Pancreas (tissue), 10 donors: Measurements from ENCODE around the gene NHLRC1. TPM values are rescaled to one million over a fixed set of nuclear protein-coding genes. Genes with fewer than 3 reads are reported as not detected.
A peak's percentile ranks its signal among the peaks of the same experiment; 100 is the strongest.

Experiments used
- ATAC-seq, 4 donors: fragments of 200-7000 bp; cut with Tn5 transposase; one replicate each; pipeline versions ENCODE4 v1.8.0 to v1.9.1; 2020; ENCODE audit warnings: mild to moderate bottlenecking in 4 of 4, moderate library complexity in 4 of 4
- DNase-seq, 6 donors: peaks; one replicate each; pipeline ENCODE4 v3.0.0-alpha.2; 2020
- FAIRE-seq: peaks from 2 replicates; lab custom pipeline; 2012; peaks lifted over from hg19 to GRCh38; lab: Jason Lieb, UNC
- H3K27ac ChIP-seq, 4 donors: fragments of 200-600 bp; sonication (generic); 1 replicate in 3 of 4; 2 replicates in 1 of 4; pipeline versions ENCODE4 v1.5.0 to v1.8.0; 2020
- H3K27me3 ChIP-seq, 4 donors: fragments of 200-600 bp; one replicate each; pipeline ENCODE4 v1.8.0; 2021
- H3K36me3 ChIP-seq, 3 donors: fragments of 200-600 bp; sonication (generic) in 1 of 3; one replicate each; pipeline versions ENCODE4 v1.5.0 to v1.8.0; 2020 to 2021
- H3K4me1 ChIP-seq, 3 donors: fragments of 200-600 bp; one replicate each; pipeline ENCODE4 v1.8.0; 2021
- H3K4me3 ChIP-seq, 4 donors: fragments of 200-600 bp; sonication (generic) in 2 of 4; one replicate each; pipeline versions ENCODE4 v1.5.0 to v1.8.0; 2020 to 2021
- H3K9me3 ChIP-seq, 4 donors: fragments of 200-600 bp; one replicate each; pipeline ENCODE4 v1.8.0; 2021
- CTCF ChIP-seq, 4 donors: fragments of 200-600 bp; sonication (generic) in 3 of 4; IDR thresholded peaks; one replicate each; pipeline versions ENCODE4 v1.5.0 to v1.8.0; 2021; ENCODE audit warnings: antibody characterized with exemption in 4 of 4
- WGBS, 2 donors: extraction: QIAGEN DNeasy Blood & Tissue Kit; methylation state at CpG; one replicate each; pipeline ENCODE4 v1.1.7; 2013; 5-methylcytosine and 5-hydroxymethylcytosine counted together
- intact Hi-C, 3 donors: fragments of 100-400 bp; cut with DNase I; formaldehyde crosslinking; loops; one replicate each; pipeline versions ENCODE4 v1.11.1 to v1.14.2; 2022
- polyA plus RNA-seq, 2 donors: library from polyadenylated mRNA; stranded (reverse); fragments of 200-250 nt; gene quantifications; one replicate each; pipeline ENCODE4 v1.2.3, GENCODE V29; 2013
- total RNA-seq, 6 donors: library from RNA; stranded (reverse); fragmentation: NEBNext Ultra II Directional in 4 of 6; extraction: Animal tissue kit (Norgen Biotek cat#: 25700) in 4 of 6; gene quantifications; one replicate each; pipeline versions ENCODE4 v1.2.1 to v1.2.4, GENCODE V29; 2021 to 2023
- donor health status: healthy with polysubstance abuse.
- donor health status: DM: no; HTN: no; CAD: no; lungs with moderate emphysema.
- donor health status: DM: no; HTN: no; CAD: no.
- donor health status: control.
- donor health status: control.
- donor health status: Bipolar disorder and iron deficiency.
- donor health status: DM: yes; HTN: yes; CAD: no.
- donor health status: DM: no; HTN: no; CAD: no.
- donor health status: DM: no; HTN: no; CAD: no.
- donor health status: DM: yes; HTN: yes; CAD: no.

NHLRC1 gene
- total and polyA plus RNA-seq, 8 donors: 0.93 to 1.8 (median 1.2) TPM

GRCh38 chr6:18132346-18132745 is 9.9 kb upstream of the NHLRC1 start:
- no peaks in the 10 kb centered on the region for H3K4me1 ChIP-seq
- TF ChIP-seq CTCF (IDR thresholded peaks at IDR 0.05): no peak
- no peak overlapping the region for H3K4me3 ChIP-seq
- no peaks in the 10 kb centered on the region for H3K9me3 ChIP-seq
- no peak overlapping the region for H3K27ac ChIP-seq
- DNase-seq (no peak), FAIRE-seq (no peak), ATAC-seq (no peak)
- H3K27me3 ChIP-seq: no peaks in the 10 kb centered on the region
- intact Hi-C loops: no loop called here
- 94 to 98% methylated on average over 3 of the region's 3 CpGs for WGBS, 2 donors
- peaks cover 0 to 9% (median 5%) of the 10 kb centered on the region in 3 donors for H3K36me3 ChIP-seq

GRCh38 chr6:18126121-18126520 is 3.6 kb upstream of the NHLRC1 start:
- ATAC-seq (no peak), DNase-seq (no peak), FAIRE-seq (no peak)
- 51 to 57% methylated on average over 5 of the region's 5 CpGs for WGBS, 2 donors
- H3K27me3 ChIP-seq: no peaks in the 10 kb centered on the region
- H3K36me3 ChIP-seq: peaks cover 0 to 6% (median 5%) of the 10 kb centered on the region in 3 donors
- H3K9me3 ChIP-seq: no peaks in the 10 kb centered on the region
- intact Hi-C loops: no loop called here
- H3K4me3 ChIP-seq: no peak overlapping the region
- H3K4me1 ChIP-seq: no peaks in the 10 kb centered on the region
- no peak for TF ChIP-seq CTCF (IDR thresholded peaks at IDR 0.05)
- H3K27ac ChIP-seq: no peak overlapping the region

GRCh38 chr6:18121580-18122127 is 823 bp downstream of the NHLRC1 start:
- Histone ChIP-seq H3K4me3 (peak overlapping the region in 2 of 4 donors; percentile 52 to 53), H3K27me3 (no peaks in the 10 kb centered on the region), H3K36me3 (no peaks in the 10 kb centered on the region), H3K9me3 (no peaks in the 10 kb centered on the region), H3K4me1 (no peaks in the 10 kb centered on the region), H3K27ac (no peak overlapping the region)
- no peak for TF ChIP-seq CTCF (IDR thresholded peaks at IDR 0.05)
- intact Hi-C loops: no loop called here
- 81 to 82% methylated on average over 19 of the region's 19 CpGs for WGBS, 2 donors
- FAIRE-seq: no peak
- ATAC-seq: no peak
- peak in 1 of 6 donors; percentile 67 for DNase-seq

- ATAC-seq (no peak), DNase-seq (no peak), FAIRE-seq (no peak)
- 53 to 66% methylated on average over 5 of the region's 5 CpGs for WGBS, 2 donors
- no peak overlapping the region for H3K27ac ChIP-seq
- H3K4me3 ChIP-seq: no peak overlapping the region
- intact Hi-C loops: no loop called here
- TF ChIP-seq CTCF (IDR thresholded peaks at IDR 0.05): no peak
- H3K4me1 ChIP-seq: no peaks in the 10 kb centered on the region
- no peaks in the 10 kb centered on the region for H3K36me3 ChIP-seq
- H3K9me3 ChIP-seq: no peaks in the 10 kb centered on the region
- no peaks in the 10 kb centered on the region for H3K27me3 ChIP-seq
Observed at GRCh38 chr6:18119236-18119635, 3.2 kb downstream of the NHLRC1 start.

- ATAC-seq: peak; percentile 5 to 48 (median 34)
- peak in 3 of 6 donors; percentile 17 to 29 (median 28) for DNase-seq
- Histone ChIP-seq H3K27ac (no peak overlapping the region), H3K27me3 (no peaks in the 10 kb centered on the region), H3K4me3 (no peak overlapping the region), H3K4me1 (no peaks in the 10 kb centered on the region), H3K9me3 (no peaks in the 10 kb centered on the region), H3K36me3 (no peaks in the 10 kb centered on the region)
- WGBS, 2 donors: 34 to 36% methylated on average over 3 of the region's 3 CpGs
- no peak for FAIRE-seq
- intact Hi-C loops: no loop called here
- no peak for TF ChIP-seq CTCF (IDR thresholded peaks at IDR 0.05)
Observed at GRCh38 chr6:18118330-18118729, 4.1 kb downstream of the NHLRC1 start.
